AG09309 (cell line): ENCODE data around the gene CRABP2.

Source experiments
- DNase-seq: peaks from one replicate; pipeline ENCODE4 v3.0.0-alpha.2; 2010; ENCODE audit warnings: low read depth
- H3K4me3 ChIP-seq: 2 replicates; pipeline ENCODE4 v1.5.1; 2011; ENCODE audit warnings: mild to moderate bottlenecking, low read depth, low read length, moderate library complexity; ENCODE audit not compliant: control insufficient read depth
- TF ChIP-seq, protein P1 (sequence below): IDR thresholded peaks from 2 replicates; pipeline ENCODE4 v1.5.1; 2011; ENCODE audit warnings: mild to moderate bottlenecking, low read depth, low read length, inconsistent platforms; ENCODE audit not compliant: insufficient read depth, control insufficient read depth; ENCODE audit errors: missing control alignments

The CRABP2 gene

DNA sequence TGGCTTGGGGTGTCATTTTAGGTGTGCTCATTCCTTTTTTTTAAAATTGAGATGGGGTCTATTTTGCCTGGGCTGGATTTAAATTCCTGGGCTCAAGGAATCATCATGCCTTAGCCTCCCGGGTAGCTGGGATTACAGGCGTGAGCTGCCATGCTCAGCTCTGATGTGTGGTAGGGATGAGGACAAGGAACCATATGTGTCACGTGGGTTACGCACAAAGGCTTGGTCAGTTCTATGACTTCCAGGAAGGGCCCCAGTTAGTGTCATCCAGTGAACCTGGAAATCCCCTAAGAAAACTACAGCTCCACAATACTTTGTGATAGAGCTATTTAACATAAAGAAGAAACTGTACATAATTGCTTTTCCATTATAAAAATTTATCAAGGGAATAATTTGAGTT is 16.2 kb upstream of the CRABP2 start:
- no peak for DNase-seq
- TF ChIP-seq, protein P1, sequence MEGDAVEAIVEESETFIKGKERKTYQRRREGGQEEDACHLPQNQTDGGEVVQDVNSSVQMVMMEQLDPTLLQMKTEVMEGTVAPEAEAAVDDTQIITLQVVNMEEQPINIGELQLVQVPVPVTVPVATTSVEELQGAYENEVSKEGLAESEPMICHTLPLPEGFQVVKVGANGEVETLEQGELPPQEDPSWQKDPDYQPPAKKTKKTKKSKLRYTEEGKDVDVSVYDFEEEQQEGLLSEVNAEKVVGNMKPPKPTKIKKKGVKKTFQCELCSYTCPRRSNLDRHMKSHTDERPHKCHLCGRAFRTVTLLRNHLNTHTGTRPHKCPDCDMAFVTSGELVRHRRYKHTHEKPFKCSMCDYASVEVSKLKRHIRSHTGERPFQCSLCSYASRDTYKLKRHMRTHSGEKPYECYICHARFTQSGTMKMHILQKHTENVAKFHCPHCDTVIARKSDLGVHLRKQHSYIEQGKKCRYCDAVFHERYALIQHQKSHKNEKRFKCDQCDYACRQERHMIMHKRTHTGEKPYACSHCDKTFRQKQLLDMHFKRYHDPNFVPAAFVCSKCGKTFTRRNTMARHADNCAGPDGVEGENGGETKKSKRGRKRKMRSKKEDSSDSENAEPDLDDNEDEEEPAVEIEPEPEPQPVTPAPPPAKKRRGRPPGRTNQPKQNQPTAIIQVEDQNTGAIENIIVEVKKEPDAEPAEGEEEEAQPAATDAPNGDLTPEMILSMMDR = no peak

DNA sequence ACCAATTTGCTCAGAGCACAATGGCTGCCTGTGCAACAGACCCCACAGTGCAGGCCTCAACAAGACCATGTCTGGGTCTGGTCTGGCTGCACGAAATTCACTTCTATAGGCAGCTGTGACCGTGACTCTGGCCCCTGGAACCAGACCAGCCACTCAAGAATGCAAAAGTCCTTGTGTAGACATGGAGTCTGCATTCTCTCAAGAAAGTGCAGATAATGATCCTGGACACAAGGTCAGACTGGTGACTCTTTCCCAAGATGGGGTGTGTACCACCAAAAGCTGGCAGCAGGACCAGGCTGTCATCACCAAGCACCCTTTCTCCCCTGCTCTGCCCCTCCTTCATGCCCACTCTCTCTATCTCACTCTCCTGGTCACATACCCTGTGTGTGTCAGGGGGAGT is 15.7 kb upstream of the CRABP2 start:
- TF ChIP-seq, protein P1 = no peak
- DNase-seq = no peak
- H3K4me3 ChIP-seq = no peak overlapping the region

More for the DNA sequence above, 16.2 kb upstream of the CRABP2 start:
- H3K4me3 ChIP-seq = no peak overlapping the region

DNA sequence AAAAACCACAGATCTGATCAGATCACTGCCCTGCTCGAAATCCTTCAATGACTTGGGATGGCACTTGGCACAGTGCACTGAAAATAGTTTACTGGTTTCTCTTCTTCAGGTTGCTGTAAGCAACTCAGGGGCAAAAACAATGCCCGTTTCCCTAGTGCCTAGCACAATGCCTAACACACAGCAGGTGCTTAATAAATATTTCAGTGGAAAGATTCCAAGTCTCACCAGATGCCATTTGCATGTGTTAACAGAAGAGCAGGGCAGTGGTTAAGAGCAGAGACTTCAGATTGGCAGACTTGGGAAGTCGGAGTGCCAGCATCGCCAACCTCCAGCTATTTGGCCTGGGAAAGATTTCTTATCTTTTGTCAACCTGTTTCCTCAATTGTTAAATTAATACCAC is 12.0 kb upstream of the CRABP2 start:
- TF ChIP-seq, protein P1 = no peak
- no peak for DNase-seq
- no peak overlapping the region for H3K4me3 ChIP-seq

DNA sequence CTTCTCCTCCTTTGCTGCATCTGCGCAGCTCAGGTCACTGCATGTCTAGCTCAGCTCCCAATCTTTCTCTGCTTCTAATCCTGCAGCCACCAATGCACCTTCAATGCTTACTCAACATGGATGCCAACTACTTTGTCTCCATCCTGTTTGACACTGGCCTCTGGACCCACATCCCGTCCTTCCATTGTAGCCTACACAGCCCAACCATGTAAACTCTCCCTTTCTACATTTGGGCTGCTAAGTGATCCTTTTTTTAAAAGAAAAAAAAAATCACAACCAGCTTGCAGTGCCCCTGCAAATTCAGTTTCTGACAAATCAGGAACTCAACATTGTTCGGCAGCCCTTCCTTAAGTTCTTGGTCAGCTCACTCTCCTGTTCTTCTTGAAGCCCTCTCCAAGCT is 9.4 kb upstream of the CRABP2 start:
- no peak overlapping the region for H3K4me3 ChIP-seq
- TF ChIP-seq, protein P1 = no peak
- DNase-seq = no peak

DNA sequence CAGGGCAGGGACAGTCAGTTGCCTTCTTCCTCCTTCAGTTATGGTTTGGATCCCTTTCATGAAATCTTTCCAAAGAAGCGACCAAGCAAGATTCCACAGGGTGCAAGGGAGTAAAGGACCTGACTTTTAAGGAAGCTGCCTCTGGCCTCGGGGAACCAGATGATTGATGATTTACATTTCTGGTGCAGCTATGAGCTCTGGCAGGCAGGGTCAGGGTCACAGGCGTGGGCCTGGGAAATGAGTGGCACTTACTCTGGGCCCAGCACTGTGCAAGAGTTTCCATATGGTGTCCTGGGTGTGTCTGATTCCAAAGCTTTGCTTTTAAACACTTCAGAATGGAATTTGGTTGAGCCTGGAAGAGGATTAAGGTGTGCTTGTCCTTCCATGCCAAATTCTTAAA is 7.2 kb upstream of the CRABP2 start:
- DNase-seq = no peak
- TF ChIP-seq, protein P1 = no peak
- H3K4me3 ChIP-seq = no peak overlapping the region

DNA sequence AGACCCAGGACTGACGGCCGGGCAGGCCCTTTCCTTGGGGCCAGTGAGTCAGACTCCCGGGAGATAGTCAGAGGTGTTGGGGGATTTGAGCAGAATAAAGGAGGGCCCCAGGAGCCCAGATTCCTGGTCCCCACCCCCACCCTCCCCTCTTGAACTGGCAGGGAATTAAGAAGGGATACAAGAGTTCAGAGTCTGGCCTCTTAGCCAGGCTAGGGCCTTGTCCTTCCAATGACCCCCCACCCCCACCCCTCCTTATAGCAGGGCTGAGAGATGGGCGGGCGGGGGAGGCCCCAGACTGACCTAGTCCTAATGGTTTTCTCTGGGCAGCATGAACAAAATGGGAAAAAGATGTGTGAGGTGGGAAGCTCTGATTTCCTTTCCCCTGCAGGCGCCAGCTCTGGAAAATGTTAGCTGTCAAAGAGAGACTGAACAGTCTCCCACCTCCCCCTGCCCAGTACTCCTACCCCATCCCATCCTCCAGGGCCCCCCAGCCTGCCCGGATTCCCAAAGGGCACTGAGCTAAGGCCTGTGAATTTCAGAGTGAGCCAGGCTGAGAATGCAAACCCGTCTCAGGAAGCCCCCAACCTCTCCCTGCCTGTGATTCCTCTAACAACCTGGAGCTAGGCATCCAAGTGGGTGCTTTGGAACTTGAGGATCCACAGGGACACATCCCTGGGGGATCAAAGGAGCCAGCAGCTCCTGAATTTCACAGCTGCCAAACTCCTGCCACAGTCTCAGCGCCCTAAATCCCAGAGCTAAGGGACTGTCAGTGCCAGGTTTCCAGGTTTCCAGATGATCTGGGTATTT is 5.8 kb upstream of the CRABP2 start:
- no peak overlapping the region for H3K4me3 ChIP-seq
- no peak for DNase-seq
- TF ChIP-seq, protein P1 = no peak
